Measurements from ENCODE around the gene GAL3ST3. TPM values are rescaled to one million over a fixed set of nuclear protein-coding genes. Genes with fewer than 3 reads are reported as not detected.

Gene GAL3ST3
- total and polyA plus RNA-seq, 11 donors = 0.08 to 4.9 (median 2.1) TPM

DNA sequence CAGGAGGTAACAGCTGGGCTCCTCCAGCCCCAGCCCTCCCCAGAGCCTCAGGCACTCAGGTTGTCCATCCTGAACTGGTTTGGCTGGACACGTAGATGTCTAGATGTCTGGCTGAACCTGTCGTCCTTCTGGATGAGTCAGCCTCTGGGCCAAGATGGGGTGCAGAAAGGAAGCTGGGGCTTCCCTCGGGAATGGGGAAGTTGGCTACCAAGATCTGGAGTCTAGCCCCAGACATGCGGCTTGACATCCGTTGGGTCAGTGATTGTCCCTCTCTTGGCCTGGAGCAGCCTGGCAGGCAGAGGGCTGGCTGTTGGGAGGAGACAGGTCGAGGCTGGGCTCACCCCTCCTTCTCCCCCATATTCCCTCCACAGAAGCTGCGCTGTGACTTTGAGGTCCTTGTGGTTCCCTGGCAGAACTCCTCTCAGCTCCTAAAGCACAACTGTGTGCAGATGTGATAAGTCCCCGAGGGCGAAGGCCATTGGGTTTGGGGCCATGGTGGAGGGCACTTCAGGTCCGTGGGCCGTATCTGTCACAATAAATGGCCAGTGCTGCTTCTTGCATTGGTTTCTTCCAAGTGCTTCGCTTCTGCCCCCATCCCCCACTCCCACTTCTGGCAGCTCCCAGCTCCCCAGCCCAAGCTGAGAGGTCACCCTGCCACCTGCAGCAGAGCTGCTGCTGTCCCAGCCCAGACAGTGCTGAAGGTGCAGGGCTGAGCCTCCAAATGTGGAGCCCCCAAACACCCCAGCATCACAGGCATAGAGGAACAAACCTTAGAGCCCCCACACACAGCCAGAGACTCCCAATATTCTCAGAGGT is 35.8 kb downstream of the GAL3ST3 start:
- intact Hi-C loops (cut with DNase I) = no loop called here
- Histone ChIP-seq H3K36me3 (no peaks in the 10 kb centered on the region), H3K9me3 (no peaks in the 10 kb centered on the region), H3K4me1 (peaks cover 0 to 25% (median 7%) of the 10 kb centered on the region in 12 donors), H3K27me3 (peaks cover 9 to 29% (median 16%) of the 10 kb centered on the region in 9 donors), H3K27ac (no peak overlapping the region), H3K4me3 (no peak overlapping the region)
- 55 to 62% (median 60%) methylated on average over 9 to 12 of the region's 12 CpGs for WGBS, 4 donors
- TF ChIP-seq, protein P1, sequence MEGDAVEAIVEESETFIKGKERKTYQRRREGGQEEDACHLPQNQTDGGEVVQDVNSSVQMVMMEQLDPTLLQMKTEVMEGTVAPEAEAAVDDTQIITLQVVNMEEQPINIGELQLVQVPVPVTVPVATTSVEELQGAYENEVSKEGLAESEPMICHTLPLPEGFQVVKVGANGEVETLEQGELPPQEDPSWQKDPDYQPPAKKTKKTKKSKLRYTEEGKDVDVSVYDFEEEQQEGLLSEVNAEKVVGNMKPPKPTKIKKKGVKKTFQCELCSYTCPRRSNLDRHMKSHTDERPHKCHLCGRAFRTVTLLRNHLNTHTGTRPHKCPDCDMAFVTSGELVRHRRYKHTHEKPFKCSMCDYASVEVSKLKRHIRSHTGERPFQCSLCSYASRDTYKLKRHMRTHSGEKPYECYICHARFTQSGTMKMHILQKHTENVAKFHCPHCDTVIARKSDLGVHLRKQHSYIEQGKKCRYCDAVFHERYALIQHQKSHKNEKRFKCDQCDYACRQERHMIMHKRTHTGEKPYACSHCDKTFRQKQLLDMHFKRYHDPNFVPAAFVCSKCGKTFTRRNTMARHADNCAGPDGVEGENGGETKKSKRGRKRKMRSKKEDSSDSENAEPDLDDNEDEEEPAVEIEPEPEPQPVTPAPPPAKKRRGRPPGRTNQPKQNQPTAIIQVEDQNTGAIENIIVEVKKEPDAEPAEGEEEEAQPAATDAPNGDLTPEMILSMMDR (IDR thresholded peaks at IDR 0.05) = no peak
- TF ChIP-seq POLR2A (IDR thresholded peaks at IDR 0.05) = no peak
- no peak for ATAC-seq
- DNase-seq = peak in 1 of 5 donors; percentile 59

DNA sequence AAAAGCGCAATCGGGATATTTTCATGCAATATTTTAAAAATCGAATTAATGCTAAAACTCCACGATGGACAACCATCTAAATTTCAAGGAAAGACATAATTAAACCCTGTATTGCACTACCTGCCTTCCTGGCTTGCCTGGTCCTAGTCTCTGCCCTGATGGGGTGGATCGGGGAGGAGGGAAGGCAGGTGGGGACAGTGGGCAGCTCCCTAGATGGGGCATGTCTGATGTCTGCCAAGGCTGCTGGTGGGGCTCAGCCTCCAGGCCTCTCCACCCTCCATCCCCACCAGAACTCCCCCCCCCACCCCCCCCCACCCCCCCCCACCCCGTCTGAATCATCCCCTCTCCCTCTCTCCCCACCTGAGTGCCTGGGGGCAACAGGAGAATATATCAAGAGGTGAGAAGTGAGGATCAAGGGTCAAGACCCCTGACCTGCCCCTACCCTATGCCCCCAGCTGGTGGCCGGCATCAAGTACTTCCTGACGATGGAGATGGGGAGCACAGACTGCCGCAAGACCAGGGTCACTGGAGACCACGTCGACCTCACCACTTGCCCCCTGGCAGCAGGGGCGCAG is 36.5 kb downstream of the GAL3ST3 start:
- intact Hi-C loops (cut with DNase I) = no loop called here
- ATAC-seq = no peak
- Histone ChIP-seq H3K27ac (no peak overlapping the region), H3K36me3 (no peaks in the 10 kb centered on the region), H3K27me3 (peaks cover 9 to 29% (median 16%) of the 10 kb centered on the region in 9 donors), H3K4me3 (peak overlapping the region in 2 of 12 donors; percentile 15 to 21), H3K9me3 (no peaks in the 10 kb centered on the region), H3K4me1 (peaks cover 0 to 25% (median 7%) of the 10 kb centered on the region in 12 donors)
- TF ChIP-seq, protein P1 (IDR thresholded peaks at IDR 0.05) = no peak
- no peak for TF ChIP-seq POLR2A (IDR thresholded peaks at IDR 0.05)
- peak in 1 of 5 donors; percentile 6 for DNase-seq
- WGBS, 4 donors = 52 to 68% (median 59%) methylated on average over 11 to 12 of the region's 12 CpGs

DNA sequence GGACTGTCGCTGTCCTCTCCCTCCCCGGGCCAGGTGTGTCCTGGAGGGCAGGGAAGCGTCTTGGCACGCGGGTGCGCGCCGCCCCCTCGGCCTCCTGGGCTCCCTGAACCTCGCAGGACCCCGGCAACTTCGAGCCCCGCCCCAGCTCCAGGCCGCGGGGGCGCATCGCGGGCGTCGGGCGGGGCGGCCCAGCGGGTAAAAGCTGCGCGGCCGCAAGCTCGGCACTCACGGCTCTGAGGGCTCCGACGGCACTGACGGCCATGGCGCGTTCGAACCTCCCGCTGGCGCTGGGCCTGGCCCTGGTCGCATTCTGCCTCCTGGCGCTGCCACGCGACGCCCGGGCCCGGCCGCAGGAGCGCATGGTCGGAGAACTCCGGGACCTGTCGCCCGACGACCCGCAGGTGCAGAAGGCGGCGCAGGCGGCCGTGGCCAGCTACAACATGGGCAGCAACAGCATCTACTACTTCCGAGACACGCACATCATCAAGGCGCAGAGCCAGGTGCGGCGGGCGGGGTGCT is 37.1 kb downstream of the GAL3ST3 start, which contains the start of gene CST6:
CST6 (plus strand) TSS at position 224 of the 519 bp plus-strand sequence; CDS start at position 261, 37 bp downstream.
- Histone ChIP-seq H3K27ac (no peak within 1 kb of the TSS), H3K4me1 (peaks cover 0 to 30% (median 7%) of the 10 kb centered on the region in 12 donors), H3K9me3 (no peaks in the 10 kb centered on the region), H3K4me3 (peak within 1 kb of the TSS in 7 of 12 donors; percentile 11 to 39 (median 25)), H3K27me3 (peaks cover 9 to 29% (median 16%) of the 10 kb centered on the region in 9 donors), H3K36me3 (no peaks in the 10 kb centered on the region)
- ATAC-seq (no peak), DNase-seq (no peak)
- 7 to 29% (median 11%) methylated on average over 10 to 61 of the region's 61 CpGs for WGBS, 4 donors
- no peak for TF ChIP-seq POLR2A (IDR thresholded peaks at IDR 0.05)
- TF ChIP-seq, protein P1 (IDR thresholded peaks at IDR 0.05) = no peak
- intact Hi-C loops (cut with DNase I) = no loop called here

Measured in heart left ventricle (tissue), 16 donors.